CD4-positive, alpha-beta T cell (primary cell): ENCODE results near the gene NRIP3. TPM values are rescaled to one million over a fixed set of nuclear protein-coding genes. Genes with fewer than 3 reads are reported as not detected.

ENCODE experiments used
- ATAC-seq: fragments of 200-7000 bp; cut with Tn5 transposase; one replicate; pipeline ENCODE4 v1.10.0; 2022; ENCODE audit warnings: mild to moderate bottlenecking; ENCODE audit not compliant: poor library complexity
- CTCF ChIA-PET: fragments of 350-600 bp; sonication (Branson Sonifier 250); formaldehyde crosslinking; loops from one replicate; lab custom pipeline; 2021; ENCODE audit warnings: antibody characterized with exemption, inconsistent platforms; lab: Charles Lee
- POLR2A ChIA-PET: fragments of 350-600 bp; sonication (Branson Sonifier 250); formaldehyde crosslinking; loops from one replicate; lab custom pipeline; 2021; ENCODE audit warnings: antibody characterized with exemption, inconsistent platforms; lab: Charles Lee
- DNase-seq, 14 experiments: peaks; one replicate each; pipeline ENCODE4 v3.0.0-alpha.2; 2013 to 2020; ENCODE audit warnings: mixed read lengths in 2 of 14
- H3K27ac ChIP-seq, 2 donors: one replicate each; pipeline versions ENCODE4 v1.5.1 to v1.7.0; 2013; ENCODE audit warnings: low read length in 2 of 2, low read depth in 1 of 2, mild to moderate bottlenecking in 1 of 2
- H3K27me3 ChIP-seq, 2 experiments: 1 replicate in 1 of 2; 2 replicates in 1 of 2; pipeline versions ENCODE4 v1.6.1 to v1.7.0; 2013; ENCODE audit warnings: low read length in 2 of 2, control low read depth in 1 of 2, mild to moderate bottlenecking in 1 of 2, moderate library complexity in 1 of 2; ENCODE audit not compliant: insufficient read depth in 2 of 2, control insufficient read depth in 1 of 2
- H3K36me3 ChIP-seq: one replicate; pipeline ENCODE4 v1.6.1; 2013; ENCODE audit warnings: low read length, control low read depth; ENCODE audit not compliant: insufficient read depth
- H3K4me1 ChIP-seq: one replicate; pipeline ENCODE4 v1.6.1; 2013; ENCODE audit warnings: low read length, control low read depth; ENCODE audit not compliant: insufficient read depth
- H3K4me3 ChIP-seq: one replicate; pipeline ENCODE4 v1.5.1; 2013; ENCODE audit warnings: mild to moderate bottlenecking, low read length, moderate library complexity
- H3K9me3 ChIP-seq, 2 experiments: 1 replicate in 1 of 2; 2 replicates in 1 of 2; pipeline versions ENCODE4 v1.6.1 to v1.7.0; 2013; ENCODE audit warnings: low read length in 2 of 2, mild to moderate bottlenecking in 2 of 2, control low read depth in 1 of 2, moderate library complexity in 1 of 2; ENCODE audit not compliant: control insufficient read depth in 1 of 2, insufficient read depth in 1 of 2
- H3K27ac Mint-ChIP-seq: one replicate; pipeline ENCODE4 v1.8.0; 2020; ENCODE audit warnings: mixed read lengths
- H3K27me3 Mint-ChIP-seq: one replicate; pipeline ENCODE4 v1.8.0; 2021; ENCODE audit warnings: mixed read lengths
- H3K36me3 Mint-ChIP-seq: one replicate; pipeline ENCODE4 v1.8.0; 2021; ENCODE audit warnings: low read depth, mixed read lengths
- H3K4me1 Mint-ChIP-seq: one replicate; pipeline ENCODE4 v1.8.0; 2021; ENCODE audit warnings: low read depth, mixed read lengths
- H3K4me3 Mint-ChIP-seq: one replicate; pipeline ENCODE4 v1.8.0; 2020; ENCODE audit warnings: mild to moderate bottlenecking, mixed read lengths
- H3K9me3 Mint-ChIP-seq: one replicate; pipeline ENCODE4 v1.8.0; 2020; ENCODE audit warnings: mixed read lengths
- intact Hi-C, 2 experiments: fragments of 100-400 bp; cut with DNase I in 1 of 2; cut with micrococcal nuclease in 1 of 2; formaldehyde crosslinking; loops; one replicate each; pipeline versions ENCODE4 v1.15.1 to v1.9.0; 2023 to 2025; cut with DNase I, micrococcal nuclease
- total RNA-seq, 174 experiments: library from RNA in 2 of 174; stranded (reverse) in 2 of 174; gene quantifications; one replicate each; pipeline ENCODE4 v1.2.3 and lab custom pipeline; 2021 to 2026
- TF ChIP-seq, protein P1 (sequence below): fragments of 200-600 bp; IDR thresholded peaks from one replicate; pipeline ENCODE4 v1.8.0; 2022; ENCODE audit warnings: antibody characterized with exemption, mild to moderate bottlenecking

The NRIP3 gene
- total RNA-seq, 2 experiments from 2014 or later: 4.6 to 4.9 TPM

DNA sequence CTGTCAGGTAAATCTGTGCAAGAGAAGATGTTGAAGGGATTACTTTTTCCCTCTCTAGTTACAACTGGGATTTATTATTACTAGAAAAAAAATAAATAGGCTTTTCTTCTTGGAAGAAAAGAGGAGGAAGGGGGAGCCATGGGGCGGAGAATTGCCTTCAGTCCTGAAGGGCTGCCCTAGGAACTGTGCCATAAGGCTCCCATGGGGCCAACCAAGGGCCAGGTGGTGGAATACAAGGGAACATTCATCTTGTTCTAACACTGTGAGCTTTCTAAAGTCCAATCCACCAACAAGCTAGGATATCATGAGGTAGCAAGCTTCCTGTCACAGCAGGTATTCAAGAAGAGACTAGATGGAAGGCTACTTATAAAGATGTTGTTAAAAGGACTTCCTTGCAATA, 24.8 kb upstream of the NRIP3 start:
- H3K36me3 ChIP-seq: no peaks in the 10 kb centered on the region
- H3K27me3 Mint-ChIP-seq: peaks cover 5% of the 10 kb centered on the region
- CTCF ChIA-PET: no interaction called here
- no peaks in the 10 kb centered on the region for H3K4me1 ChIP-seq
- no peak overlapping the region for H3K4me3 ChIP-seq
- H3K27ac Mint-ChIP-seq: no peak overlapping the region
- H3K4me1 Mint-ChIP-seq: no peaks in the 10 kb centered on the region
- DNase-seq (no peak), ATAC-seq (no peak)
- H3K36me3 Mint-ChIP-seq: no peaks in the 10 kb centered on the region
- no peak overlapping the region for H3K4me3 Mint-ChIP-seq
- H3K27me3 ChIP-seq: no peaks in the 10 kb centered on the region
- H3K9me3 Mint-ChIP-seq: no peaks in the 10 kb centered on the region
- TF ChIP-seq, protein P1, sequence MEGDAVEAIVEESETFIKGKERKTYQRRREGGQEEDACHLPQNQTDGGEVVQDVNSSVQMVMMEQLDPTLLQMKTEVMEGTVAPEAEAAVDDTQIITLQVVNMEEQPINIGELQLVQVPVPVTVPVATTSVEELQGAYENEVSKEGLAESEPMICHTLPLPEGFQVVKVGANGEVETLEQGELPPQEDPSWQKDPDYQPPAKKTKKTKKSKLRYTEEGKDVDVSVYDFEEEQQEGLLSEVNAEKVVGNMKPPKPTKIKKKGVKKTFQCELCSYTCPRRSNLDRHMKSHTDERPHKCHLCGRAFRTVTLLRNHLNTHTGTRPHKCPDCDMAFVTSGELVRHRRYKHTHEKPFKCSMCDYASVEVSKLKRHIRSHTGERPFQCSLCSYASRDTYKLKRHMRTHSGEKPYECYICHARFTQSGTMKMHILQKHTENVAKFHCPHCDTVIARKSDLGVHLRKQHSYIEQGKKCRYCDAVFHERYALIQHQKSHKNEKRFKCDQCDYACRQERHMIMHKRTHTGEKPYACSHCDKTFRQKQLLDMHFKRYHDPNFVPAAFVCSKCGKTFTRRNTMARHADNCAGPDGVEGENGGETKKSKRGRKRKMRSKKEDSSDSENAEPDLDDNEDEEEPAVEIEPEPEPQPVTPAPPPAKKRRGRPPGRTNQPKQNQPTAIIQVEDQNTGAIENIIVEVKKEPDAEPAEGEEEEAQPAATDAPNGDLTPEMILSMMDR: no peak
- no peaks in the 10 kb centered on the region for H3K9me3 ChIP-seq
- no peak overlapping the region for H3K27ac ChIP-seq
- intact Hi-C loops: no loop called here
- POLR2A ChIA-PET: no interaction called here

GRCh38 chr11:9025101-9025850, 21.5 kb upstream of the NRIP3 start:
- Mint-ChIP-seq H3K4me3 (no peak overlapping the region), H3K36me3 (no peaks in the 10 kb centered on the region), H3K9me3 (no peaks in the 10 kb centered on the region), H3K27ac (no peak overlapping the region), H3K27me3 (peaks cover 5% of the 10 kb centered on the region), H3K4me1 (no peaks in the 10 kb centered on the region)
- ATAC-seq (no peak), DNase-seq (no peak)
- Histone ChIP-seq H3K27ac (no peak overlapping the region), H3K9me3 (no peaks in the 10 kb centered on the region), H3K36me3 (no peaks in the 10 kb centered on the region), H3K4me3 (no peak overlapping the region), H3K4me1 (no peaks in the 10 kb centered on the region), H3K27me3 (no peaks in the 10 kb centered on the region)
- intact Hi-C loops: no loop called here
- ChIA-PET CTCF (no interaction called here), POLR2A (interaction anchor here (1.1 kb wide), 1 partner anchor 13 kb away, joined by 3 read pairs; no protein-coding TSS in a partner anchor)
- TF ChIP-seq, protein P1: no peak

GRCh38 chr11:9022961-9023680, 19.3 kb upstream of the NRIP3 start:
- ATAC-seq (no peak), DNase-seq (no peak)
- no peak overlapping the region for H3K27ac Mint-ChIP-seq
- no peak overlapping the region for H3K4me3 Mint-ChIP-seq
- H3K9me3 Mint-ChIP-seq: no peaks in the 10 kb centered on the region
- H3K27me3 Mint-ChIP-seq: peaks cover 5% of the 10 kb centered on the region
- Histone ChIP-seq H3K4me1 (no peaks in the 10 kb centered on the region), H3K4me3 (no peak overlapping the region), H3K36me3 (no peaks in the 10 kb centered on the region), H3K27ac (no peak overlapping the region), H3K9me3 (no peaks in the 10 kb centered on the region), H3K27me3 (no peaks in the 10 kb centered on the region)
- CTCF ChIA-PET: no interaction called here
- intact Hi-C loops: no loop called here
- H3K36me3 Mint-ChIP-seq: no peaks in the 10 kb centered on the region
- peaks cover 5% of the 10 kb centered on the region for H3K4me1 Mint-ChIP-seq
- POLR2A ChIA-PET: no interaction called here
- TF ChIP-seq, protein P1: no peak
